Eye (tissue), 1 donor: Measurements from ENCODE around the gene CD47.
A peak's percentile ranks its signal among the peaks of the same experiment; 100 is the strongest.

Experiments
- DNase-seq: peaks from one replicate; pipeline ENCODE4 v3.0.0-alpha.2; 2015

CD47 gene

DNA sequence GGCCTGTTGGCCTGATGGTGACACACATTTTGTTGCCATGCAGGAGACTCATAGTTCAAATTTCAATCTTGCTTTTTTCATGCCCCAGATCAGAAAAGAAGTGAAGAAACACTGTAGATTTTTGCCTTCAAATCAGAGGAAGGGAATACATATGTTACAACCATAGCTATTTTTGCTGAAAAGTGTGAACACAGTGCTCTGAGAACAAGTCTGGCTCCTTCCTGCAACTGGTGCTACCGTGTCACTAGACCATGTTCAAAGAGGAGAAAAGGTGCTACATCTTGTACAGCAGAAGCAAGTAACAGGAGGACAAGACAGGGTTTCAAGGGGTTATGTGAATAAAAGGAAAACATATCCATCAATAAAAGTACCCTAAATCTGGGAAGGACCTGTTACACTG is 44.6 kb downstream of the CD47 start:
- no peak for DNase-seq

DNA sequence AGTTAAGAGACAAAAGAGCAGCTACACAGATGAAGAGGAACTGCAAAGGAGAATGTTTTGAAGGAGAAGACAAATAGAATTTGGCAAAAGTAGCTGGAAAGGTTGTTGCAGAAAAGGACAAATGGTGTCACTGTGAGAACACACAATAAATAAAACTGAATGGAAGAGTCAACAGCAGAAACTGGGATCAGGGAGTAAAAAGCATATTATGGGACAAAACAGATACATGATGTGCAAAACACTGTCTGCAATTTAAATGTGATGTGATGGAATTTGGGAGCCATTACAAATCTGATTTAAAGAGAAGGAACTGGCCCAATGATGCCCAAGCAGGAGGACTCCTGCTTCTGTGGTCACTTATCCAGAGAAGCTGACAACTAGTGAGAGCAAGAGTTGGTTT is 46.1 kb downstream of the CD47 start:
- DNase-seq, result no peak

DNA sequence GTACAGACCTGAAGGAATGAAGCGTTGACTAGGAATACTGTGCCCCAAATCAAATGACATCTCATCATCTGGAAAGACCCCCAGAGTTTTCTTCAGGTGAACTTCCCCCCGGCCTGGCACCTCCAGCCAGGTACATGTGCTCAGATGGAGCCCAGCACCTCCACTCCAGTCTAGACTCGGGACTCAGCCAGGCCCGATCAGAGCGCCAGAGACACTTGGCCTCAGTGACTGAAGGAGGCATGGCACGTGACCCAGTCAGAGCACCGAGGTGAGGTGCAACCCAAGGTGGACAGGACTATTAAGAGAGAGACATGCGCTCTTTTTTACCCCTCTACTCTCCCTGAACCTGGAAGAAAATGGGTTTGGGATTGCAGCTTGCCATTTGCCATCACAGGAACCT is 48.5 kb downstream of the CD47 start:
- no peak for DNase-seq

DNA sequence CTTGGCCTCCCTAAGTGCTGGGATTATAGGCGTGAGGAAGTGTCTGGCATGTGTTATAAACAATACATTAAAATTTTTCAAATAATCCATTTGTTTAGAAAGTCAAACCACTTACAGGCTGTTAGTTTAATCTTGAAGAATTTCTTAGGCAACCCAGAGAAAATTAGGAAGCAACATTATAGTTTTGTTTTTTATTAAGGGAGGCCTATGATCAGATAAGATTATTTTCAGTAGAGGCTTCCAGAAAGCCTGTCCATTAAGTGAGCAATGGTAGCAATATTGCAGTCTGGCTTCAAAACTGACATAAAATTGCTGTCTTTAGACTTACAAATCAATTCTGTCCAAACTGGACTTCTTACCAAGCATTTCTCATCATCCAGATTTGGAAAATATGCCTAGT is 49.6 kb downstream of the CD47 start:
- DNase-seq, result no peak

DNA sequence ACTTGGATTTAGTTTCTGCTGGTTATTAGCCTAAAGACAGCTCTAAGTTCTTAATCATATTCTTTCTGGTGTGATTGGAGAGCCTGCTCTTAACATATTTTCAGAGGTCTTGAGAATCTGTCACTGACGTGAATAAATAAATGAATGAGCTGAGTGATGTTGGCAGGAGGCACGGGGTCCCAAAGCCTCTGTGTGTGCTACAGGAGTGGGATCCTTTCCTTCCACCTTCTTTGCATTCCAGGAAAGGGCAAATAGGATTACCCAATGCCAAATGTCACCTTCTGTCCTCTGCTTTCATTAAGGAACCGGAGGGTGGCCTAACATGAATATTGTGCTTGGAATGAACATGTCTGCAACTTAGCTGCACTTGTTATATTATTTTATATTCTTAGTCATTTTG is 53.1 kb downstream of the CD47 start:
- DNase-seq, result peak; percentile 19

DNA sequence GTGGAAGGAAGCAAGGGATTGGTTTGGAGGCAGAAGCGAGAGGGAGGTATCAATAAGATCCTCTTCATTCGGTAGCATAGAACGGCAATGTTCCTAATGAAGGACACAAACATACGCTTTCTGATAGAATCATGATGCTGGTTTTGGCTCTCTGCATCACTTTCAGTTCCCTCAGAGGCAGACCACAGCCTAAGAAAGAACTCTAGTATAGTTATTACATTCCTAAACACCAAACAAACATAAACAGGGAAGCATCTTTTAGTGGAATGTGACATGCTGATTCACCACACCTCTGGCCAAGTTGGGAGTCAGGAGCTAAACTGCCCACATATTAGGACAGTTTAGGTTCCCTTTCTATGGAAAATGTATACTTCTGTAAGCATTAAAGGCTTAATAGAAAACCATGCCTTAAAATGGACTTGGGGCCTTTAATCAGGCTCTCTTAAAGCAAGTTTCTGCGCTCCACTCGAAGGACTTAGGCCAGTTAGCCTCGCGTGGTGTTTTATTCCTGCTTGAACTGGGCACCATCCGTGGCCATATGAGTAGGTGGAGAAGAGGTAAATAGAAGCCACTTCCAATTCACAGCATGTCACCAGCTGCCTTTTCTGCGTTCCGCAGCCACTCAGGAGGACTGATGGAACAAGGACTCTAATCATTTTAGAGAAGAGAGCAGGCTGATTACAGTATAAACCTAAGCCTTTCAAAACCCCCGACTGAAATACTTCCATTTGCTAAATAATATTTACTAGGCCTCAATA is 53.7 kb downstream of the CD47 start:
- DNase-seq, result no peak

DNA sequence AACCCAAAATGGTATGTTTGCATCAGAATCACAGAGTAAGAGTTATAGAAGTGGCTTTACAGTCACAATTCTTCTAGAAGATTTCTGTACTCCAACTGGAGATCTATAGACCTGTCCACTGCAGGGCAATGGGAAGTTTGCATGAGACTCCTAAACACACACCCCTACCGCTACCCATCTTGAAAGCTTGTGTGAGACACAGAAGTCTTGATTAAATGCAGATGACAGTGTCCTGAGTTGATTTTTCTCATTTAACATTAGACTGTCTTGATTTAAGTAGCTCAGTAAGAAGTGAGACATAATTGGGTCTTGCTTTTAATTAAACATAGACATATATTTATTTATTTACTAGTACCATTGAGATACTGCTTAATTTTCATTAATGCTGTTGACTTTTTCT is 54.4 kb downstream of the CD47 start:
- DNase-seq, result no peak

DNA sequence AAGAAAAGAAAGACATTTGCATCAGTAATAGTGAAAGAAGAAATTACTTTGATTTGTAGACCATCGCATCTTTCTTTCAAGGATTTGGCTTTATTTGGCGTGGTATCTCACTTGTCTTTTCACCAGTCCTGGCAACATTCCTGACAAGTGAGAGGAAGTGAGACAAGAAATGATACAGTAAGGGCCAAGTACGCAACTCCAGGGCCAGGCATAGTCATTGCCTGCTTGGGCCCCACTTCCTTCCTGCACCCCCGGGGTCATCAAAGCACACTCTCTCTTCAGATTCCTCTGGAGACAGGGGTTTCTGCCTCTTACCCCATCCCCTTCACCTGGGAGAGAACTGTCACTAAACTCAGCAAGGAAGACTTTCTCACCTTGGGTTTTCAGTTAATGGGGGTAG is 55.1 kb downstream of the CD47 start:
- no peak for DNase-seq

DNA sequence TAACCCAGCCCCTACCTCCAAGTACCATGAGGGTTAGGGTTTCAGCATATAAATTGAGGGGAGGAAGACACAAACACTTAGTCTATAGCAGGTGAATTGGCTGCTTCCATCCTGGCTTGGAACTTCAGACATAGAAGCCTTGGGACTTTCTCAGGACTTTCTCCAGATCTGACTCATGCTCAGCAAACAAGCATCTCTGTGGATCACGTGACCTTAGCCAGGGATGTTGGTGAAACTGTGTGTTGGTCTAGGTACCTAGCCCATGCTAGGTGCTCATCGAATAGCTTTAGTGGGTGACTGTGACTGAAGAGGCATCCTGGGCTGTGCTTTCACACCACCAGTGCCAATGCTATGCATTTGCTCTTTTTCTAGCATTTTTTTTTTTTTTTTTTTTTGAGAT is 58.9 kb downstream of the CD47 start:
- no peak for DNase-seq

DNA sequence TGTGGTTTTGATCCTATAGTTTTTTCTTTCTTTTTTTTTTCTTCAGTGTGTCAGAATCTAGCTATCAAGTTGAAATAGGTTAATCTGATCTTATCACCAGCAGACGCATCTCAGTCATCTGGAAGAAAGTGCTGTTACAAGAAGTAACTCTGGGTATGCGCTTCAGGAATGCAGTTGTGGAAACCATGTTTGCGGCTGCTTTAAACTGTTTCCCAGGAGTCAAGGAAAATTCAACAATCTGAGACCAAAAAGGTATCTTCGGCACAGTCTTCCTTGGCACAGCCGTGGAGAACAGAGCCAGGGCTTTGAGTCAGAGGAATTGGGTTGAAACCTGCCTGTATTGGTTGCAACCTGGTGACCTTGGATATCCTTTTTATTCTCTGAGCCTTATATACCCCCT is 59.9 kb downstream of the CD47 start:
- DNase-seq, result no peak

DNA sequence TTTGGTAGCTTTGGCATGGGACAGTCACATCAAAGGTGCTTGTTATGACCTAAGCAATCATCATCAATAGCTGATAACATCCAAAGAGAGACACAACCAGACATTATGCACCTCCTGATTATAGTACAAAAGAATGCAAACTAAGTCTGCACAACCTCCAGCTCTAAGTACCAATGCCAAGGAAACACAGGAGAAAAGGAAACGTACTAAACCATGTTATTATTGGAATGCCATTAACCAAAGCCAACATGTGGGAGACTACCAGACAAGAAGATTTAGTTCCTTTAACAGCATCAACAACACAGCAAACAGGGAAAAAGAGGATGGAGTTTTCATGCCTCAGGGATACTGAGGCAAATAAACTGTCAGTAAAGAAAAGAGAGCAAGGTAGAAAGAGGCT is 61.4 kb downstream of the CD47 start:
- no peak for DNase-seq

DNA sequence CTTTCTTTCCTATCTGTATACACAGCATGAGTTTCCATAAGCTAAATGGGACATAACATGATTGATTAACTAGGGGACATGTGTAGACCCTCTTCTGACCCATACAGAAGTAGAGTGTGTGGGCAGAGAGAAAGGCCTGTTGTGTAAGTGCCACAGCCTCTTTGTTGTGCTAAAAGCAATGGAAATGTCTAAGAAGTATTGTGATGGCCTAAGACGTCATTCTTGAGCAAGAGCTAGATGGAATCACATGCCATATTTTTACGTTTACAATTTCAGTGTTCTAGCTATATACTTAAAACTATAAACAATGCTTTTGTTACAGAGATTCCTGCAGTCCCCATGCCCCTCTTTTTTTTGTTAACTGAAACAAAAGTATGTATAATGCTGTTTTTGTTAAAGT is 61.9 kb downstream of the CD47 start:
- no peak for DNase-seq

DNA sequence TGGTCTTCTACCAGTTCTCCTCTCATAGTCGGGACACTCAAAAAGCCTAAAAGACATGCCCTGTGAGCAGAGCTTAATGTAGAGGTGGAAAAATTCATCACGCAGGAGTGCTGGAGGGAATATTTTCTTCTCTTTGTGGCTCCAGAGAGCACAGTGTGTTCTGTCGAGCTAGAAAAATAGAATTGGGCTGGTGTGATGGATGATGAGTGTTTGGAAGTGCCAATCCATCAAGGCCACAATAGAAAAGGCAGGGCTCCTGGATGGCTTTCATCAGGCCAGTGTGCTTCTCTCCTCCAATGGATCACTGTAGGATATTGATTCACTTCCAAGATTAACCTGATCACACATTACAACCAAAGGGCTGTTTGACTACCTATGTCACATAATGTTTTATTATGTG is 65.7 kb downstream of the CD47 start:
- no peak for DNase-seq

DNA sequence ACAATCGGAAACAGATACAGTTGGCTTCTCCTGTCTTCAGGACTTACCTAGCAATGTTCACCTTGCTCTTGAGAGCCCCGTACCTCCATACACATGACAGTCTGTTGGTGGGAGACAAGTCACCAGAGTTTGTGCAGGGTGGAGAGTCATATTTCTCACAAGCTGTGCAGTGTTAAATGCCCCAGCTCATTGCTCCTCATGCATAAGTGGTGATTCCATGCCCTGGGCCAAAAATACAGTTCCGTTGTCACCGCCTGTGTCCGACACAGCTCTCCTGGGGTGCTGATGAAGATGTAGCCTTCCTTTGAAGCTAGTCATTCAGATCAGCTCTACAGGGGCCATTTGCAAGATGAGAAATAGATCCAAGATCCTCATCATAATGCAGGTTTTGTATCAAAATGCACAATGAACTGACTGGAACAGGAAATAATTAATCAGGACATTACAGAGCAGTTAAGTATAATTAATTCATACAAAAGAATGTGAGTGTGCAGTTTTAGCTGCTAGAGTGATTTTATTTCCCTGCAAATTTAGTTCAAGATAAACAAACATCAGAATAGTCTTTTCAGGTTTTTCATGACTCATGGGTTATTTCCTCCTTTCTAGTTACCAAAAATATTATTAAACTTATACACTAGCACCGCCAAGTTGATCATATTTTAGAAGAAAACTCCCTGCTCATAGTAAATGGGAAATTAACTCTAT is 66.5 kb downstream of the CD47 start:
- DNase-seq, result no peak

DNA sequence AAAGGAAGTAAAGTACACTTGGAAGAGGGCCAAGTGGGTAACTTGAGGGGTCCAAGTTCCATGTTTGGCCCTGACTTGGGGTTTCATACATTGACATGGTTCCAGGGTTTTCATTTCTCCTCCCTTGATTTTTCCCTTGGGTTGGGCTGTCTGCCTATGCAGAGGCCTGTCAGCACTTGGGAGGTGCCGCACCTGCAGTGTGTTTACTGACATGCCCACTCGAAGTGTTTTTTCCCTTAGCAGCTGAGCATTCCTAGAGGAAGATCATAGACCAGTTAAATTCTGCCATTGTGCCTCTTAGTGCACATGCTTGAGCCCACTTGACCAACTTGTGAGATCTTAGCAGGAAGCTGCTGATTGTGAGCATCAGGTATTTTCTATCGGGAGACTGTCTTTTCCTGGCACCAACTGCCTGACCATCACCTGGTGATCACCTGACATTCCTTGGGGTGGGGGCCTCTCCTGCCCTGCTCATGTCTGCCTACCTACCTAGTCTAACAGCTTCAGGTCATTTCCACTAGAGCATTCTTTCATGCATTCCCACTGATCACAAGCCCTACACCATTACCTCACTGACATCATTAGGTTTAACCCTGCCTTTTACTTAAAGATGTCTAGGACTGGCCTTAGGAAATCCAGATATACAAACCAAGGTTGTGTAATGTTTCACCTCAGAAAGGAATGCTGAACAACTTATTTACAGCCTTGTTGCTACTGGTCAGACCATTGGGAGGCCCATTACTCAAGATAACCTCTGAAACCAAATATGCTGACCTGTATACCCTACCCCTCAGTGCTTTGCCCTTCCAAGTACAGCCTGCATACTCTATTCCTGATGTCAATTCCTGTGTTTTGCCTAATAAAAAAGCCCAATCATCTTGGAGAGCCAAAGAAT is 68.3 kb downstream of the CD47 start:
- DNase-seq, result no peak

DNA sequence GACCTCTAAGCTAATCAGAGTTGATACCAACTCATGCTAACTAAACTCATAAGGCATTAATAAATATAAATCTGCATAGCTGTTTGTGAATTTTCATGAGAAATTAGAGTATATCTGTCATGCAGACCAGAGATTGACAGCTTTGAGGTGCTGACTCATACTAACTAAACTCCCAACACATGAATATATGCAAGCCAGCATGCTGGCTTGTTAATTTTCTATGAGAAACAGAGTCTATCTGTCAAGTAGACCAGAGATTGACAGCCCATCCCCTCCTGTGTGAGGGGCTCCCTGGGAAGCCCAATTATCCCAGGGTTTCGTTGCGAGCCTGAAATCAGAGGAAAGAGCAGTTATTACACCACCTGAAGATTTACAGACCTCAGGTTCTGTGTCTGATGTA is 69.3 kb downstream of the CD47 start:
- no peak for DNase-seq

DNA sequence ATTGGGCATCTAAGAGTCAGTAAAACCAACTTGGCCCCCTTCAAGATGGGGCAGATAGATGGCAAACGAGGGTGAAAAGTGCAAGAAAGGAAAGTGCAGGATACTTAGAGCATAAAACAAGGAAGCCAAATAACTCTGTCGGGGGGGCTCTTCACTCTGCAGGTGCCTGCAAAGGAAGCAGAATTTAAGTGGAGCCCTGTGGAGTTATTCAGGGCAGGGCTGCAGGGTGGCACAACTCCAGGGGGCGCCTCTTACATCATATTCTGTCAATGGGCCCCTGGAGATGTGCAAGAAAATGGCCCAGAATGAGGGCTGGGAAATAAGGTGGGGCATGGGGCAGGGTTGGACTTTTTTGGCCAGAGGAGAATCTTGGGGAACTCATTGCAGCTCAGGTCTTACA is 69.7 kb downstream of the CD47 start:
- no peak for DNase-seq

DNA sequence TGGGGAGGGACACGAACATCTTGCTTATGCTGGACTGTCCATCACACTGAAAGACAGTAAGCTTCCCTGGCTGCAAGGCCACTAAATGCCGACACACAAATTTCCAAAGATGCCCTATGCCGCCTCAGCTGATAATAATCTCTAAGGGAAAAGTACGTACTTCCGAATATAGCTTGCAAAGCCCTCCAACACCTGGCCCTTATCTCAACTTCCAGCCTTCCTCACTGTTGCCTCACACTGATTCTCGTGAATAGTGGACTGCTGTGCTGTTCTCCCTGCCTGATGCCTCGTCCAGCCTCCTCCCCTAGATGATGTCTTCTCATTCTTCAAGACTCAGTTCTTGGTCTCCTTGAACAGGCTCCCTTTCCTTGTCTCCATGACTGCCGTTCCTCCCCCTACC is 72.3 kb downstream of the CD47 start:
- DNase-seq, result no peak

DNA sequence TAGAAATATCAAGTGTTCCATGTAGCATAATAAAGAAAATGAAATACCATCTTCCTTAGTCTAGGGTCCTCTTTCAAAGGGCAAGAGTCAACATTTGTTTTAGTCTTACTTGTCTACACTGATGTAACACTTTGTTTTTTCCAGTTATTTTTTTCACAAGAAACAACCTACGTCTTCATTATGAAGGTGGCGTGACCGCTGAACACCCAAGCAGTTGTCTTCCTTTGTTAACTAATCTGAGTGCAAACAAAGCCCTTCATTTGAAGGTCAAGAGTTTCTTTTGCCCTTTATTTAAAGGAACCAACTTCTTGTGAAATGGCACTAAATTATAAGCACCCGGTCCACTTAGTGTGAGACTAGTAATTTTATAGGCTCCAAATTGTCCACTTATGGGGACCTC is 73.2 kb downstream of the CD47 start:
- DNase-seq, result no peak

DNA sequence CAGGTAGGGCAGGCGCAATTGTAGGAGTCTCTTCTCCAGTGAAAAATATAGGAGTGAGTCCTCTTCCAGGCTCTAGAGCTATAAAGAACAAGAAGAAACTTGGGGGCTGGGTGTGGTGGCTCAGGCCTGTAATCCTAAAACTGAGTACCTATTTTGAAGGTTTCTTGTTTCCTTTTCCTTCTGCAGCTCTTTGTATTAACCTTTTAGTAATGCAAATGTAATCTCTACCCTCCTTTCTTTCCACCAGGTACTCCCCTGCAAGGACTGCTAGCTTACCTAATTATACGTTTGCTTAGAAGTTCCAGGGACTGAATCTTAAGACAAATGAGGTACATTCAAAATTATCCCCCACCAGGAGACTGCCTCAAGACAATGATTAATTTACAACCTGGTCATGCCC is 75.9 kb downstream of the CD47 start:
- no peak for DNase-seq

DNA sequence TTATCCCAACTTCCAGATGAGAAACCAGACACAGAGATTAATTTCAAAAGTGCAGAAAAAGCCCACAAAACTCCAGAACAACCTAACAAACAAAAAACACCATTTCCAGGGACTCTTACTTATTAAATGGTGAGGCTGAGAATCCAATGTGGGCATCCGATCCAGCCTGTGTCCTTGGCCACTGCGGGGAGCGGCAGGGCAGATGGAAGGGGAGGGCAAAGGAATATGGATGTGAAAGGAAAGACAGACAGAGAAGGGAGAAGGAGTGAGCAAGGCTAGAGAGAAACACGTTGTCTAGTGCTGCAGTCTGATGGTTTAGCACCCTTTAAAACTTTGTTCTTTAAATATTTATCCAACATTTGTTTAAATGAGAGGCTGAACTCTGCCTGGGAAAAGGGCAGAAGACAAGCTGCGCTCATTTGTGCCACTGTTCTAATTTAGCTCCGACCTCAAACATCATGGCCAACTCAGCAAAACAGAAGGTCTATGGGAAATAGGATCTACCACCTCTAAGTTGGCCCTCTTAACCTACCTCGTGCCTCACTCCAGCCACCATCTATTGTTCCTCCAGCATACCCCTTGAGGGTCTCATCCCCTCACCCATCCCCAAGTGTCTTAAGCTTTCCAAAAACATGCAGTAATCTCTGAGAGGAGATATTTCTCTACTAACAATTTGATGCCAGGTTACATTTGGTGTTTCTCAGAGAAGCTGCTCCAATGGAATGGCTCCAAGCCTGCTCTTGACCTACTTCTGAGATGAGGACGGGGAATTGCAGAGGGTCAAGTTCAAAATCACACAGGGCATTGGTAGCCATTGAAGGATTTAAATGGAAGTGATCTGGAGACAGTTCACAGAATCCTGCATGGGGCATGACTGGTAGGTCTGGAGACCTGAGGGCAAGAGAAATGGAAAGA is 77.4 kb downstream of the CD47 start:
- DNase-seq, result no peak

DNA sequence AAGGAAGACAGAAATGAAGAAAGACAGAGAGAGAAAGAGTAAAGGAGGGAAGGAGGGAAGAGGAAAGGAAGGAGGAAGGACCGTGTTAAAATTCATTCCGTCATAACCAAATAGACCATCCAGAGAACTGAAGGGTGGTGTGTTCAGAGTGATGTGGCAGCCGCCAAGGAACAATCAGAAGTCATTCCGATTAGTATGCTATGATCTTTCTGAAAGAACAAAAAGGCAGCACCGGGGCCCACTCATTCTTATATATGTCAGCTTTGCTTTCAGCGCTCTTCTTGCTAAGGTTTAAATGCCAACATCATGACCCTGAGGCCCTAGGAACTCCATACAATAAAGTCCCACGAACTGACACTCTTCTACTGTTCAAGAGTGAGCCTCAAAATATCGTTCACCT is 78.5 kb downstream of the CD47 start:
- DNase-seq, result no peak

DNA sequence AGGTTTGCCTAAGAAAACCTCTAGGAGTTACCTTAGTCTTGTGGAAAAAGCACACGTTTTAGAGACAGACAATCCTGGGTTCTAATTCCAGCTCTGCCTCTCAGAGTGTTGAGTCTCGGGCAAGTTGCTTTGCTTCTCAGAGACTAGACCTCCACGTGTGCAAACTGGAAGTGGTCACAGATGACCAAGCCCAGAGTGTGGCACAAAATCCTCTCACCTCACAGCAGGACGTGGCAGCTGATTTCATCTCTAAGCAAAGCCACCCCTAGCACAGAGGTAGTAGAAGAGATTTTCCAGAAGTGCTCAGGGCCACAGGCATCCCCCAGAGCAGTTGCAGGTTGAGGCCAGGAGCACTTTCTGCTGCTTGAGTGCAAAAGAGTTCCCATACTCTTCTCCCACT is 79.2 kb downstream of the CD47 start:
- no peak for DNase-seq
